Articular chondrocyte of knee joint (primary cell): ENCODE data around the gene ATP11B. TPM values are rescaled to one million over a fixed set of nuclear protein-coding genes. Genes with fewer than 3 reads are reported as not detected.

Experiments
- total RNA-seq: library from RNA; depleted of rRNA; stranded (reverse); fragments of >200 nt; gene quantifications from 2 replicates; pipeline ENCODE4 v1.2.3, GENCODE V29; 2012

ATP11B gene
- total RNA-seq, result 112 and 115 TPM in 2 replicates

DNA sequence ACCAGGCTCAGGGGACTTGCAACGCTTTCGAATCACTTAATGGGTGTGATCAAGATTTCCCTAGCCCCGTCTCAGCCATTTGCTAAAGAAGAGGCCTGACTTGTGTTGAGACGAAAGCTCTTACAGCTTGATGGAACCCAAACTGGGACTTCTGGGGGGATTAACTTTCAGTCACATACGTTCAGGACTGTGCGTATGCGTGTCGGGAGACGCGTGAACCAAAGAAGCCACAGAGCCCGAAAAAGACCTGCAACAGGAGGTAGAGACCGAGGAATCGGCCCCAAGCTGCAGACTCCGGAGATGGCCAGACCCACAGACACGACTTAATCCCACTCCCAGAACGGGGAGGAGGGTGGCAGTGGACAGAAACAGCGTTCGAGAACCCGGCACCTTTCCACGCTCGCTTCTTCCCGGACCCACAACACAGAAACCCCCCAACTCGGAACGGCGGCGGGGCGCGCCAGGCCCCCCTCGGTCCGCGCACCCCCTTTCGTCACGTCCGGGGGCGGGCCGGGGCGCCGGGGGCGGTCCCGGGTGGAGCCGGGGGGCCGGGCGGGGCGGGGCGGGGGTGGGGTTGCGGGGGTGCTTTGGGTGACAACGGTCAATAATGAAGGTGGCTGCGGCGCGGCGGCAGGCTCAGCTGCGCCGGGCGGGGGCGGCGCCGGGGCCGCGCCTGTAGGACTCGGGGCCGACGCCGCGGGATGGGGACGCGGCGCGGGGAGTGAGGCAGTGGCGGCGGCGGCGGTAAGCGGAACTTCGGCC lies at the start of gene ATP11B:
Gene ATP11B (plus strand): TSS at position 604 of the 762 bp plus-strand sequence. CDS start 256 bp downstream, outside the sequence.

Other genes starting within 250 kb of the ATP11B start
- gene DCUN1D1, start 187.0 kb downstream of the ATP11B start, total RNA-seq, result 43.9 and 51.5 TPM in 2 replicates